ENCODE results near the gene UTS2B.

UTS2B gene, protein sequence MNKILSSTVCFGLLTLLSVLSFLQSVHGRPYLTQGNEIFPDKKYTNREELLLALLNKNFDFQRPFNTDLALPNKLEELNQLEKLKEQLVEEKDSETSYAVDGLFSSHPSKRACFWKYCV

GRCh38 chr3:191329654-191330529, at the start of gene UTS2B:
Gene UTS2B, minus strand, starts transcription at chr3:191330526. Its CDS starts 48,337 bp downstream, at chr3:191282189.
- peak; percentile 53 for DNase-seq

DNA sequence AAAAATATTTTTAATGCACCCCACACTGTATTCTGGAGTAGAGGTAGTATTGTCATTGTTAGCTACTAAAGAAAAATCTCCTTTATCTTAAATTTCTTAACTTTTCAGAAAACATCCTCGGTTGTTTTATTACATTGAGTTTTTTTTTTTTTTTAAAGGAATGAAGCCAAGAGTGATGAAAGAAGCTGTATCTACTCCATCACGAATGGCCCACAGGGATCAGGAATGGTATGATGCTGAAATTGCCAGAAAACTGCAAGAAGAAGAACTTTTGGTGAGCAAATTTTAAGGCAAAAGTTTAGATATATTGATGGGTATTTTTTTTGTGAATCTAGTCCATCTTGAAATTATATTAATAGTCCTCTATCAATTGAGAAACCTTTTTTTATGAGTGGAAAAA, 49.7 kb upstream of the UTS2B start:
- no peak for DNase-seq

- no peak for DNase-seq
These were observed 49.1 kb upstream of the UTS2B start for GRCh38 chr3:191379446-191379845.

GRCh38 chr3:191378142-191378812, 48.0 kb upstream of the UTS2B start:
- no peak for DNase-seq

GRCh38 chr3:191376516-191377141, 46.3 kb upstream of the UTS2B start:
- DNase-seq = no peak

DNA sequence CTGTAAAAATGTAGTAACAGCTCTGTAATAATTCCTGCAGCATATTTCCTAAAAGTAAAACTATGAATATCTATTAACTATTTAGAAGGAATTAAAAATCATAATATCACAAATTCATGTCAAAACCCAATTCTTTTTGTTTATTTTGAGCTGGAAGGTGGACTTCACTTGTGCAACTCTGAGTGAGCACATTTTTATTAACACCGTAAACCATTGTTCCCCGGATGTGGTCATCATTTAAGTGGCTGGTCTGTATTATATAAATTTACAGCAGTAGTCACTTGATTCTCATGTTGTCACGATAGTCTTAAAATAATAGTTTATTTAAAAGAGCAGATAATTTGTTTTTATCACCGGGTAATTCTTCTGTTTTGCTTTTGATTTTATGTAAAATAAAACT, 43.0 kb upstream of the UTS2B start:
- DNase-seq = no peak

DNA sequence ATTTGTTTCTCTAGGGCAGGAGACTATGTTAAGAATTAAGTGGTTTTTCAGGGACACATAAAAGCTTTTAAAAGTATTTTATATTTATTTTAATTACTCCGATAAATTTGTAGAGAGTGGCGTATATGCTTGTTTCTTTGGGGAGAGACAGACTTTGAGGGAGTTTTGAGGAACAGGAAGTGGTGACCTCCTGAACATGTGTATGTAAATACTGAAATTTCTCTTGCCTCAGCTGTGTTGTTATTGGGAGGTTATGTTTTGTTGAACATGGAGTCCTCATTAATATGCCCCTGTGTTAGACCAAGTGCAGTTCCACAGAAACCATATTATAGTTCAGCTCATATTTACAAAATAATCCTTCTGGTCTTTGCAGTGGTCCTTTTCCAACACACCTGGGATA, 41.8 kb upstream of the UTS2B start:
- no peak for DNase-seq

DNA sequence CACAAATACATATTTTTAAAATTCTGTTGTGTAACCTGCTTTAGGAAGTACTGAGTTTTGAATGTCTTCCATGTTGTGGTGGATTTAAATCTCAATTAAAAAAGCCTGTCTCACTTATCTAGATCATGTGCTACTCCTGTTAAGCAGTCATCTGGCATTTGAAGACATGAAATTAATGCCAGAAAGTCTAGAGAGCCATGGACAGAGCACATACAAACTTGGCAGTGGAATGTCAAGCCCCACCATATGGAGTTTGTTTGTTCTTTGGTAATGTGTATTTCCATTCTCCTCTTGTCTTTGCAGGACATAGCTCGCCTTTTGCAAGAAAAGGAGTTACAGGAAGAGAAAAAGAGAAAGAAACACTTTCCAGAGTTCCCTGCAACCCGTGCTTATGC, 39.3 kb upstream of the UTS2B start:
- no peak for DNase-seq

GRCh38 chr3:191368755-191369615, 38.7 kb upstream of the UTS2B start:
- DNase-seq = no peak

GRCh38 chr3:191366675-191367074, 36.3 kb upstream of the UTS2B start:
- DNase-seq = no peak

DNA sequence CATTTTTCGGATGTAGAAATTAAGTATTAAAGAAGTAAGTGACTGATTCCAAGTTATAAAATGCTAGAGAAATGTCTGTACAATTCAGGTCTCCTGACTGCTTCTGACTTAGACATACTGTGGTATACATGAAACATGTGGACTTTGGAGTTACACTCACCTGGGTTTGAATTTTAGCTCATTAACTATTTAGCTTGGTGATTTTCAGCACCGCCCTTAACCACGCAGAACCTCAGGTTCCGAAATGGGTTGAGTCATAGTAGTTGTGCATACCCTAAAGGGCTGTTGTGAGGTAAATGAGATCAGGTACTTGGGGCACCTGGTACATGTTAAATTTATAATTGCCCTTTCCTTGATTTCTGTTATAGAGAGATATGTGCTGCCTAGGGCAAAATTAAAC, 32.9 kb upstream of the UTS2B start:
- no peak for DNase-seq

GRCh38 chr3:191362524-191363090, 32.3 kb upstream of the UTS2B start:
- DNase-seq = no peak

GRCh38 chr3:191362037-191362436, 31.7 kb upstream of the UTS2B start:
- DNase-seq = no peak

- no peak for DNase-seq
These were observed 31.1 kb upstream of the UTS2B start for GRCh38 chr3:191361456-191361855.

GRCh38 chr3:191360620-191361019, 30.3 kb upstream of the UTS2B start:
- DNase-seq = no peak

DNA sequence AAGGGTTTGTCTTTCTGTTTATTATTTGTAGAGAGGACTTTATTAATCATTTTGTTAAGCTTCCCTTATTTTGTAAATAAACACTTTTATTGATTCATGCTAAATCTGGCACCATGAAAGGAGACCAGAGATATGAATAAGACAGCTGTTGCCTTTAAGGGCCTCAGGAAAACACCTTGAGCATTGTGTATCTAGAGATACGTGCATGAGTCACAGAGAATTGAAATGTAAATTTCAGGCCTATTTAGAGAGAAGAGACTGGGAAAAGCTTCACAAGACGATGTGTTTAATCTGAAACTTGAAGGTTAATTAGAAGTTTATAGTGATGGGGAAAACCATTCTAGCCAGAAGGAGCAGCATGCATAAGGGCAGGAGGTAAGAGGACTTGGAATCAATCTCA, 28.6 kb upstream of the UTS2B start:
- DNase-seq = no peak

GRCh38 chr3:191357909-191358308, 27.6 kb upstream of the UTS2B start:
- DNase-seq = no peak

DNA sequence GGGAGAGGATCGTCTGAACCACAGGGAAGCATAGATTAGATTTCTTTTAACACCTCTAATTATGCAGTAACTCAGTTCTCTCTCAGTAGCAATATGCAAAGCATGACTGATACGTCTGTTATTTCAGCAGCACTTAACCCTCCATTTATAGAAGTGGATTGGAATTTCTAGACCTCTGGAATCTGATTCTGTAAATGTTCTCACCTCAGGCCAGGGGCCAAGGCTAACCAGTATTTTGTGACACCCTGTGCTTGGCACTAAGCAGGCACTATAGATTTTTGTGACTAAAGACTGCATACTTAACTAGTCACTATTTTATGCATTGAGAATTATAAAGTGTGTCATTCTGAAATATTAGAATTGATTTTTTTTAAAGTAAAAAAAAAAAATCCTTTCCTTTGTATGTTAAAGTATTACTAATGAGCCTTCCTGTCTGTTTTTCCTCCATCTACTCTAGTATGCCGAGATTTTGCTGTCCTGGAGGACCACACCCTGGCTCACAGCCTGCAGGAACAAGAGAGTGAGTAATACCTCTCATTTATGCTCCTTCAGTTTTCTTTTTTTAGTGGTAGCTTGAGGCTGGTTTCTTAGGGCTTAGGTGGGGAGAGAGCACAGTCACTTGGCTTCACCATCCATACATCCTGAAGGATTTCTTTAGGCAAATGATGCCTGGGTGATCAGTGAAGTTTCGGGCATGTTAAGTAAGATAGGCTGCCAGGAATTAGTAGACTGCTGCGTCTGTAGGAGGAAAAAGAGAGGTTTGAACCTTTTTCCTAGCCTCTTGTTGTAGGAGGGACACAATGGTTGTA, 26.5 kb upstream of the UTS2B start:
- DNase-seq = no peak

- no peak for DNase-seq
These were observed 25.1 kb upstream of the UTS2B start for GRCh38 chr3:191355406-191355805.

DNA sequence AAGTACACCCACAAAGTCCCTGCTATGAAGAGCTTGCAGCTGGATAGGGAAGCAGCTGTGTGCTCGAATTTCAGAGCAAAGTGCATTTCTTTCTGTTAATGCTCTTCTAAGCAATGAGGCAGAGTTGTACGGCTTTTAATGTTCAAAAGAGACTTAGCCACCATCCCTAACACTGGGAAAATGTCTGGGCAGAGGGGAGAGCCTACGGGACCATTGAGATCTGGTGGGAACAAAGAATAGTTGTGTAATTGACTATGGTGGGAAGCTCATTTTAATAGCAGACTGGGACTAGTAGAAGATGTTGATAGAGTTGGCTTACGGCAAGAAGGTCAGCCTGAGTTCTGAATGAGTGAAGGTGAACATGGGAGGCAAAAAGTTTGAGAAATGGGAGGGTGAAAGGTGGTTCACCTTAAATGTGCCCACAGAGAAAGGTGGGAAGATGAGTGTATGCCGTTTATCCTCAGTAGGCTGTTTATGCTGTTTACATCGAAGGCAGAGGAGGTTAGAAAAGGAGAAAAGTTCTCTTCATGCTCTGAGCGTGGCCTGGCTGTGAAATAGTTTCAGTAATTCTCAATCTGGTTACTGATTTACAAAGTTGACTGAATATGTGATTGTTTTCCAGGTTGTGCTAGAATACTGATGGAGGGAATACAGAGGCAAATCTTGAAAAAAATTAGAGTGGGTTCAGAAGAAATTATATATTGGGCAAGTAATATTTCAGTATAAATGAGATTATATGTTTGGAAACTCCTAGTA, 22.9 kb upstream of the UTS2B start:
- no peak for DNase-seq

DNA sequence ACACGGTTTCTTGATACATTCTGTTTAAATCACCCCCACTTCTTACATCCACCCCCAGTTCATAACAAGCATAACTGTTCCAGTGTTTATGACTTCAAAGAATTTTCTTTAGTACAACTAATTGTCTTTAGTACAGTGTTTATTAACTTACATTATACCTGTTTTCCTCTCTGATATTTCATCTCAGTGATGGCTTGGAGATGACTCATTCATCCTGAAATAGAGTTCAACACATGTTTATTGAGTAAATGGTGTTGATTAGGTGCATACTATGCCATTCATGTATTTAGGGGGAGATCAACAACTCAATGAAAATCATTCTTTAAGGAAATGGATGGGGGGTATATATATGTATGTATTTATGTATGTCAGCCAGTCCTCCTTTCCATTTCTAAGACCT, 21.7 kb upstream of the UTS2B start:
- no peak for DNase-seq

Data from COR-L47 (cell line).